ENCODE results near the gene SHISA2.

The SHISA2 gene

GRCh38 chr13:26030331-26030730, 21.5 kb downstream of the SHISA2 start:
- Histone ChIP-seq H4K20me1 (ENCODE audit: insufficient read depth, low read length) (no peaks in the 10 kb centered on the region), H3K27ac (ENCODE audit: low read length) (no peak overlapping the region)

DNA sequence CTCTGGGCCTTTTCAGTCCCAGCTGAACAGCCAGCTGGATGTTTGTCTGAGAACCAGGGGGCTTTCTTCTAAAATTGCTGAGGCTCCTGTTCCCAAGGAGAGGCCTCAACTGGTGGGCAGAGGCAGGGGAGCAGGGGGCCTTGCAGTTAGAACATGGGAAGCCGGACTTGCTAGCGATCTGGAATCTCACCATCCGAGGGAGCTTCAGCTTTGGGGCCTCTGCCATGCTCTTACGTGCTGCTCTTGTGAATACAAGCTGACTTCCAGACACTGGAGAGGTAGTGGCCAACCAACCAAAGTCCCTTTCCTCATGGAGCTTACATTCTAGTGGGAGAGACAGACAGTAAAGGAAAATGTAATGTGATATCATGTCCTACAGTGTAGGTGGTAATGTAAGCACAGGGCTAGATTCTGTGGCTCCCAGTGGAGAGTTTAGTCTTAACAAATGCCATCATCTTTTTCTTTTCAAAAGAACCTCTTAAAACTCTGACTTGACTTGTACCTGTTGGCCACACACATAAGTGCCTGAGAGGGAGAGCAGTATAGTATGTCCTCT, 22.2 kb downstream of the SHISA2 start:
- no peak overlapping the region for H2AFZ ChIP-seq (ENCODE audit: low read length)
- no peaks in the 10 kb centered on the region for H4K20me1 ChIP-seq (ENCODE audit: insufficient read depth, low read length)
- H3K27me3 ChIP-seq (replicated peaks; ENCODE audit: insufficient read depth, low read length) = no peaks in the 10 kb centered on the region
- H3K9me3 ChIP-seq (replicated peaks; ENCODE audit: insufficient read depth, low read length) = no peaks in the 10 kb centered on the region
- no peaks in the 10 kb centered on the region for H3K79me2 ChIP-seq (ENCODE audit: low read length)
- no peak for DNase-seq
- no peaks in the 10 kb centered on the region for H3K4me1 ChIP-seq (ENCODE audit: low read length)
- no peaks in the 10 kb centered on the region for H3K9me2 ChIP-seq (replicated peaks; ENCODE audit: insufficient read depth, low read length)
- no peaks in the 10 kb centered on the region for H3F3A ChIP-seq (ENCODE audit: insufficient read depth, low read length)
- no peak overlapping the region for H3K9ac ChIP-seq (ENCODE audit: low read length)
- TF ChIP-seq EZH2phosphoT487 (IDR thresholded peaks at IDR 0.05; ENCODE audit: low read length) (no peak), EZH2 (optimal IDR thresholded peaks at IDR 0.05; ENCODE audit: low read depth, low read length) (no peak)
- TF ChIP-seq, protein P1, sequence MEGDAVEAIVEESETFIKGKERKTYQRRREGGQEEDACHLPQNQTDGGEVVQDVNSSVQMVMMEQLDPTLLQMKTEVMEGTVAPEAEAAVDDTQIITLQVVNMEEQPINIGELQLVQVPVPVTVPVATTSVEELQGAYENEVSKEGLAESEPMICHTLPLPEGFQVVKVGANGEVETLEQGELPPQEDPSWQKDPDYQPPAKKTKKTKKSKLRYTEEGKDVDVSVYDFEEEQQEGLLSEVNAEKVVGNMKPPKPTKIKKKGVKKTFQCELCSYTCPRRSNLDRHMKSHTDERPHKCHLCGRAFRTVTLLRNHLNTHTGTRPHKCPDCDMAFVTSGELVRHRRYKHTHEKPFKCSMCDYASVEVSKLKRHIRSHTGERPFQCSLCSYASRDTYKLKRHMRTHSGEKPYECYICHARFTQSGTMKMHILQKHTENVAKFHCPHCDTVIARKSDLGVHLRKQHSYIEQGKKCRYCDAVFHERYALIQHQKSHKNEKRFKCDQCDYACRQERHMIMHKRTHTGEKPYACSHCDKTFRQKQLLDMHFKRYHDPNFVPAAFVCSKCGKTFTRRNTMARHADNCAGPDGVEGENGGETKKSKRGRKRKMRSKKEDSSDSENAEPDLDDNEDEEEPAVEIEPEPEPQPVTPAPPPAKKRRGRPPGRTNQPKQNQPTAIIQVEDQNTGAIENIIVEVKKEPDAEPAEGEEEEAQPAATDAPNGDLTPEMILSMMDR (IDR thresholded peaks at IDR 0.05; ENCODE audit: low read length) = no peak
- no peaks in the 10 kb centered on the region for H3K36me3 ChIP-seq (replicated peaks; ENCODE audit: insufficient read depth, low read length)
- no peak overlapping the region for H3K4me3 ChIP-seq (ENCODE audit: low read length)
- H3K27ac ChIP-seq (ENCODE audit: low read length) = no peak overlapping the region
- no peak overlapping the region for H3K4me2 ChIP-seq (ENCODE audit: low read depth, low read length)

More at GRCh38 chr13:26030331-26030730, 21.5 kb downstream of the SHISA2 start:
- no peak overlapping the region for H3K4me3 ChIP-seq (ENCODE audit: low read length)
- no peaks in the 10 kb centered on the region for H3K36me3 ChIP-seq (replicated peaks; ENCODE audit: insufficient read depth, low read length)
- no peaks in the 10 kb centered on the region for H3K9me3 ChIP-seq (replicated peaks; ENCODE audit: insufficient read depth, low read length)
- H3K27me3 ChIP-seq (replicated peaks; ENCODE audit: insufficient read depth, low read length) = no peaks in the 10 kb centered on the region
- H3K4me1 ChIP-seq (ENCODE audit: low read length) = no peaks in the 10 kb centered on the region
- H2AFZ ChIP-seq (ENCODE audit: low read length) = no peak overlapping the region
- H3F3A ChIP-seq (ENCODE audit: insufficient read depth, low read length) = no peaks in the 10 kb centered on the region
- no peak overlapping the region for H3K9ac ChIP-seq (ENCODE audit: low read length)
- no peak for DNase-seq
- H3K79me2 ChIP-seq (ENCODE audit: low read length) = no peaks in the 10 kb centered on the region
- H3K4me2 ChIP-seq (ENCODE audit: low read depth, low read length) = no peak overlapping the region
- TF ChIP-seq, protein P1 (IDR thresholded peaks at IDR 0.05; ENCODE audit: low read length) = no peak
- TF ChIP-seq EZH2phosphoT487 (IDR thresholded peaks at IDR 0.05; ENCODE audit: low read length) (no peak), EZH2 (optimal IDR thresholded peaks at IDR 0.05; ENCODE audit: low read depth, low read length) (no peak)
- H3K9me2 ChIP-seq (replicated peaks; ENCODE audit: insufficient read depth, low read length) = no peaks in the 10 kb centered on the region

DNA sequence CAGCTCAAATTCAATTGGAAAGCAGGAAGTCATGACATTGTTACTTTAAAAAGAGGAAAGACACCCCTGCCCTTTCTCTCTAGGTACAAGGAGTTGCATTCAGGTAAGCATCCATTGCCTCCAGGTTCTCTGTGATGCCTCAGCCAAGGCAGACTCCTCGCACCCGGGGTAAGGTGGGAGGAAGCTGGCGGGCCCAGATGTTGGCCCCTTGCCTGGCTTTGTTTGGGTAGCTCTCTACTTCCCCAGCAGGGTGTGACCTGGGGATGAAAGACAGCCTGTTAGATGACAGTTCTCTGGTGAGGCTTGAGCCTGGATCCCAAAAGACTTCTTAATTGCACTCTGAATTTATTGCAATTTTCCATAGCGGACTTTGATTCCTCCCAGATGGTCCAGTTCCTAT, 25.6 kb downstream of the SHISA2 start:
- no peaks in the 10 kb centered on the region for H4K20me1 ChIP-seq (ENCODE audit: insufficient read depth, low read length)
- H3K9me3 ChIP-seq (replicated peaks; ENCODE audit: insufficient read depth, low read length) = no peaks in the 10 kb centered on the region
- H3K27ac ChIP-seq (ENCODE audit: low read length) = no peak overlapping the region
- H3K4me1 ChIP-seq (ENCODE audit: low read length) = no peaks in the 10 kb centered on the region
- no peak overlapping the region for H3K4me2 ChIP-seq (ENCODE audit: low read depth, low read length)
- TF ChIP-seq, protein P1 (IDR thresholded peaks at IDR 0.05; ENCODE audit: low read length) = no peak
- TF ChIP-seq EZH2phosphoT487 (IDR thresholded peaks at IDR 0.05; ENCODE audit: low read length) (no peak), EZH2 (optimal IDR thresholded peaks at IDR 0.05; ENCODE audit: low read depth, low read length) (no peak)
- H3K9me2 ChIP-seq (replicated peaks; ENCODE audit: insufficient read depth, low read length) = no peaks in the 10 kb centered on the region
- no peaks in the 10 kb centered on the region for H3K27me3 ChIP-seq (replicated peaks; ENCODE audit: insufficient read depth, low read length)
- no peak overlapping the region for H3K4me3 ChIP-seq (ENCODE audit: low read length)
- H3K79me2 ChIP-seq (ENCODE audit: low read length) = no peaks in the 10 kb centered on the region
- no peak overlapping the region for H2AFZ ChIP-seq (ENCODE audit: low read length)
- H3K36me3 ChIP-seq (replicated peaks; ENCODE audit: insufficient read depth, low read length) = no peaks in the 10 kb centered on the region
- DNase-seq = no peak
- H3F3A ChIP-seq (ENCODE audit: insufficient read depth, low read length) = no peaks in the 10 kb centered on the region
- no peak overlapping the region for H3K9ac ChIP-seq (ENCODE audit: low read length)
